ENCODE measurements around the gene SRPK2. TPM values are rescaled to one million over a fixed set of nuclear protein-coding genes. Genes with fewer than 3 reads are reported as not detected.

The SRPK2 gene
- total RNA-seq, 2 donors from 2014 or later = 39.7 to 44.6 TPM

Other genes with a start within 250 kb of the SRPK2 start
- gene PUS7, start 133.3 kb upstream of the SRPK2 start, total RNA-seq = 10 to 100 TPM in 1 of 2 donors, 1 to 10 TPM in 1; 8.0 to 32.3 TPM
- gene RINT1, start 143.3 kb upstream of the SRPK2 start, total RNA-seq = 10 to 100 TPM; 21.9 to 25.5 TPM
- not detected for gene EFCAB10, start 192.6 kb upstream of the SRPK2 start, total RNA-seq

Data from activated naive CD4-positive, alpha-beta T cell treated with anti-CD3 and anti-CD28 coated beads, Interleukin-2, amount 50 U/mL, for 72 hours (primary cell).